Measurements from ENCODE around the gene GIPC2.

DNA sequence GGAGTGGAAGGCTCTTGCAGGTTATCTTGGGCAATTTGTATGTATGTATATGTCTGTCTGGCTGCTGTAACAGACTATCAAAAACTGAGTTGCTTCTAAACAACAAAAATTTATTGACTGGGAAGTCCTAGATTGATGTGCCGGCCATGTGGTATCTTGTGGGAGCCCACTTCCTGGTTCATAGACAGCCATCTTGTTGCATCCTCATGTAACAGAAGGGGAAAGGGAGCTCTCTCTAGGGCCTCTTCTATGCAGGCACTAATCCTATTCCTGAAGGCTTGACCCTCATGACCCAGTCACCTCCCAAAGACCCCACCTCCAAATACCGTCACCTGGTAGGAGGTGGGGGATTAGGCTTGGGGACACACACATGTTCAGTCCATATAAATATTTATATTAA is 9.2 kb downstream of the GIPC2 start:
- TF ChIP-seq, protein P1, sequence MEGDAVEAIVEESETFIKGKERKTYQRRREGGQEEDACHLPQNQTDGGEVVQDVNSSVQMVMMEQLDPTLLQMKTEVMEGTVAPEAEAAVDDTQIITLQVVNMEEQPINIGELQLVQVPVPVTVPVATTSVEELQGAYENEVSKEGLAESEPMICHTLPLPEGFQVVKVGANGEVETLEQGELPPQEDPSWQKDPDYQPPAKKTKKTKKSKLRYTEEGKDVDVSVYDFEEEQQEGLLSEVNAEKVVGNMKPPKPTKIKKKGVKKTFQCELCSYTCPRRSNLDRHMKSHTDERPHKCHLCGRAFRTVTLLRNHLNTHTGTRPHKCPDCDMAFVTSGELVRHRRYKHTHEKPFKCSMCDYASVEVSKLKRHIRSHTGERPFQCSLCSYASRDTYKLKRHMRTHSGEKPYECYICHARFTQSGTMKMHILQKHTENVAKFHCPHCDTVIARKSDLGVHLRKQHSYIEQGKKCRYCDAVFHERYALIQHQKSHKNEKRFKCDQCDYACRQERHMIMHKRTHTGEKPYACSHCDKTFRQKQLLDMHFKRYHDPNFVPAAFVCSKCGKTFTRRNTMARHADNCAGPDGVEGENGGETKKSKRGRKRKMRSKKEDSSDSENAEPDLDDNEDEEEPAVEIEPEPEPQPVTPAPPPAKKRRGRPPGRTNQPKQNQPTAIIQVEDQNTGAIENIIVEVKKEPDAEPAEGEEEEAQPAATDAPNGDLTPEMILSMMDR (conservative IDR thresholded peaks at IDR 0.05; ENCODE audit: low read depth, low read length): no peak
- TF ChIP-seq RAD21 (IDR thresholded peaks at IDR 0.05; ENCODE audit: low read length) (no peak), CHD1 (IDR thresholded peaks at IDR 0.05; ENCODE audit: low read depth, low read length) (no peak), POLR2A (IDR thresholded peaks at IDR 0.05; ENCODE audit: low read depth, low read length) (no peak), MXI1 (IDR thresholded peaks at IDR 0.05; ENCODE audit: borderline replicate concordance, low read depth, low read length) (no peak), RCOR1 (IDR thresholded peaks at IDR 0.05; ENCODE audit: insufficient replicate concordance, low read length) (no peak), RFX5 (IDR thresholded peaks at IDR 0.05; ENCODE audit: low read depth, low read length) (no peak), MAZ (IDR thresholded peaks at IDR 0.05; ENCODE audit: borderline replicate concordance, low read depth, low read length) (no peak), CEBPB (IDR thresholded peaks at IDR 0.05; ENCODE audit: low read depth, low read length) (no peak)

Data from IMR-90 (cell line).